ENCODE measurements around the gene OSBPL8. TPM values are rescaled to one million over a fixed set of nuclear protein-coding genes. Genes with fewer than 3 reads are reported as not detected.
"Not testable (repeated sequence)": the region's sequence is repeated elsewhere in the genome, so short reads cannot be mapped to it uniquely, and the experiment has no call there.

OSBPL8 gene
- total RNA-seq, 2 experiments from 2014 or later, result 69.8 to 73.7 TPM

GRCh38 chr12:76486011-76486410 lies 73.6 kb downstream of the OSBPL8 start:
- peaks cover 9% of the 10 kb centered on the region for H3K36me3 Mint-ChIP-seq
- H3K27ac Mint-ChIP-seq, result no peak overlapping the region
- no peaks in the 10 kb centered on the region for H3K9me3 Mint-ChIP-seq
- intact Hi-C loops (cut with micrococcal nuclease), result loop anchor here (5.0 kb wide), 1 partner anchor 36 kb away; no protein-coding TSS in a partner anchor
- no peak for DNase-seq
- ChIA-PET CTCF (no interaction called here), POLR2A (no interaction called here)
- peaks cover 19% of the 10 kb centered on the region for H3K4me1 Mint-ChIP-seq (ENCODE audit: low read depth)
- H3K27me3 Mint-ChIP-seq, result no peaks in the 10 kb centered on the region
- H3K4me3 Mint-ChIP-seq, result no peak overlapping the region

DNA sequence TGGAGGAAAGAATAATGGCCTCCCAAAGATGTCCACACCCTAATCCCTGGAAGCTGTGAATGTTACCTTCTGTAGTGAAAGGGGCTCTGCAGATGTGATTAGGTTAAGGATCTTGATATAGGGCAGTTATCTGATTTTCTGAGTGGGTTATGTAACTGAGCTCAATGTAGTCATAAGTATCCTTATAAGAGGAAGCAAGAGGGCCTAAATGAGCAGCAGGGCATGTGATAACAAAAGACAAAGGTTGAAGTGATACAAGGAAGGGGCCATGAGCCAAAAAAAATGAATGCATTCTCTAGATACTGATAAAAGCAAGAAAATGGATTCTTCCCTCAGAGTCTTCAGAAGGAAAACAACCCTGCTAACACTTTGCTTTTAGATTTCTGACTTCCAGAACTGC lies 78.8 kb downstream of the OSBPL8 start:
- peaks cover 7% of the 10 kb centered on the region for H3K36me3 Mint-ChIP-seq
- peaks cover 2% of the 10 kb centered on the region for H3K4me1 Mint-ChIP-seq (ENCODE audit: low read depth)
- no peak overlapping the region for H3K4me3 Mint-ChIP-seq
- ChIA-PET CTCF (no interaction called here), POLR2A (no interaction called here)
- intact Hi-C loops (cut with micrococcal nuclease), result no loop called here
- no peak for DNase-seq
- H3K27me3 Mint-ChIP-seq, result no peaks in the 10 kb centered on the region
- no peak overlapping the region for H3K27ac Mint-ChIP-seq
- H3K9me3 Mint-ChIP-seq, result no peaks in the 10 kb centered on the region

DNA sequence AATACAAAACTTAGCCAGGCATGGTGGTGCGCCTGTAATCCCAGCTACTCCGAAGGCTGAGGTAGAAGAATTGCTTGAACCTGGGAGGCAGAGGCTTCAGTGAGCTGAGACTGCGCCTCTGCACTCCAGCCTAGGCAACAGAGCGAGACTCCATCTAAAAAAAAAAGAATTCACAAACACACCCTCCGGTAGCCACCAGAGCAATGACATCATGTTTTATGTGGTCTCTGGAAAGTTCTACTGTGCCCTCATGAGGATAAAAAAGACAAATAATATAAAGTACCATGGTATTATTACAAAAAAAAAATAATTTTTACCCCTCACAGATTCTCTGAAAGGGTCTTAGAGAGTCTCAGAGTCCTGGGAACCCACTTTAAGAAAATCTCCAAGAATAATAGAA lies 81.5 kb downstream of the OSBPL8 start:
- intact Hi-C loops (cut with micrococcal nuclease), result no loop called here
- POLR2A ChIA-PET, result no interaction called here
- Mint-ChIP-seq H3K4me1 (ENCODE audit: low read depth) (peaks cover 9% of the 10 kb centered on the region), H3K27ac (no peak overlapping the region), H3K4me3 (no peak overlapping the region), H3K9me3 (no peaks in the 10 kb centered on the region), H3K36me3 (peaks cover 5% of the 10 kb centered on the region), H3K27me3 (no peaks in the 10 kb centered on the region)
- DNase-seq, result no peak
- CTCF ChIA-PET, result no interaction called here

GRCh38 chr12:76472862-76473261 lies 86.7 kb downstream of the OSBPL8 start:
- H3K9me3 Mint-ChIP-seq, H3K36me3 Mint-ChIP-seq, H3K27me3 Mint-ChIP-seq, POLR2A ChIA-PET, H3K27ac Mint-ChIP-seq, DNase-seq, H3K4me3 Mint-ChIP-seq: not testable (repeated sequence)
- intact Hi-C loops (cut with micrococcal nuclease), result loop anchor here (5.0 kb wide), 2 partner anchors 84 to 391 kb away; partner anchors contain the start of genes NAP1L1 and OSBPL8
- H3K4me1 Mint-ChIP-seq (ENCODE audit: low read depth), result peaks cover 10% of the 10 kb centered on the region
- CTCF ChIA-PET, result interaction anchor here (0.9 to 2.1 kb wide), 2 partner anchors 9 to 16 kb away, joined by 3 to 8 read pairs; no protein-coding TSS in a partner anchor

DNA sequence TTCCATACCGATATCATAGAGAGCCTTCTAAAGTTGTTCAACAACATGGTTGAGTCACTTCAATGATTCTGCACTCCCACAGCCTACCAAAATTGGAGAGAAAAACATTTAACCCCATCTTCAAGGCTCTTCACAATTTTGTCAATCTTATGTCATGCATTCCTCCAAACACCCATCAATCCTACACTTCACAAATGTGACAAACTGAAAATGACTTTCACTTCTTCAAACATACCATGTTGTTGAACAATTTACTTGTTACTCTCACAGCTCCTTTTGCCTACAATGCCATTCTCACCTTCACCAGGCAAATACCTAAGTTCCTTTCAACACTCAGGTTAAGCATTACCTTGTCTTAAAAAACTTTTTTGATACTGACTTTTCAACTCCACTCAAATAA lies 88.0 kb downstream of the OSBPL8 start:
- peaks cover 17% of the 10 kb centered on the region for H3K4me1 Mint-ChIP-seq (ENCODE audit: low read depth)
- ChIA-PET POLR2A (no interaction called here), CTCF (interaction anchor here (1.8 kb wide), 1 partner anchor 15 kb away, joined by 7 read pairs; no protein-coding TSS in a partner anchor)
- DNase-seq, result no peak
- no peaks in the 10 kb centered on the region for H3K27me3 Mint-ChIP-seq
- no peaks in the 10 kb centered on the region for H3K36me3 Mint-ChIP-seq
- intact Hi-C loops (cut with micrococcal nuclease), result loop anchor here (5.0 kb wide), 2 partner anchors 86 to 389 kb away; partner anchors contain the start of genes NAP1L1 and OSBPL8
- no peak overlapping the region for H3K27ac Mint-ChIP-seq
- no peak overlapping the region for H3K4me3 Mint-ChIP-seq
- H3K9me3 Mint-ChIP-seq, result no peaks in the 10 kb centered on the region

DNA sequence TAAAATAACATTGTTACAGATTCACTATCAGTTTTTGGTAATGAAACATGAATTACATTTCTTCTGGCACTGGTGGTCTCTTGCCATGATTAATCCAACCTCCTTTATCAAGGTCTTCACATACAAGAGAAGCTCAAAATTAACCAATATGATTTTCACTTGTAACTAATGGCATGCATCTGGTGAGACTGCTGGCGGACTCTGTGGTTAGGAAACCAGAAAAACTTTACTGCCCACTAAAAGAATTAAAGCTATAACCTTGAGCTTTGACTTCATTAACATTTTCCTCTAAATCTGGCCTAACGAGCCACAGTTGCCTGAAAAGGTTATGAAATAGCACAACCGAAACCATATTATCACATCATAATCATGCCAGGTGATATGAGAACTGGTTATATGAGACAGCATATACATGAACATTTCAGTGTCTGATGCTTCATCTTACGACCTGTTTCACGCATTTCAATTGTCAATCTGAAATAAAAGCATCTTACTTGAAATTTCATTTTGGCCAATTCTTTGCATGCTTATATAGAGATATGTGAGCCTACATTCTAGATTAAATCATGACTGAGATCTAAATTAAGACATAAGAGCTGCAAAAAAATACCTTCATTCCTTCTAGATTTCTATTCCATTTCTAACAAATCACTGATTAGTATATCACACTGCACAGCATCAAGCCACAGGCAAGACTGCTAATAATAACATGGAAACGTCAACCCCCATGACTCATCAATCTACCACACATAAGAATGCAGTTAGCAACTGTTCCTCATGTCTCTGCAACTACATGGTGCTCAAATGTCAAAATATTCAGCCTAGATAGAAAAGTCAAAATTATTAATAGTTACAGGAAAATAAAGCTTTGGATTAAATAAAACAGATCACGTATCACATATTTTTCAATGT lies 89.3 kb downstream of the OSBPL8 start:
- intact Hi-C loops (cut with micrococcal nuclease), result loop anchor here (5.0 kb wide), 2 partner anchors 87 to 388 kb away; partner anchors contain the start of genes NAP1L1 and OSBPL8
- no peak for DNase-seq
- Mint-ChIP-seq H3K36me3 (no peaks in the 10 kb centered on the region), H3K9me3 (no peaks in the 10 kb centered on the region), H3K4me3 (no peak overlapping the region), H3K27me3 (no peaks in the 10 kb centered on the region), H3K27ac (no peak overlapping the region), H3K4me1 (ENCODE audit: low read depth) (peaks cover 13% of the 10 kb centered on the region)
- POLR2A ChIA-PET, result interaction anchor here (1.2 kb wide), 1 partner anchor 89 kb away, joined by 3 read pairs; the partner anchor contains the start of gene OSBPL8
- CTCF ChIA-PET, result interaction anchor here (1.0 to 1.8 kb wide), 4 partner anchors 14 to 1079 kb away, joined by 3 to 7 read pairs (median 5); partner anchors contain the start of gene BBS10

GRCh38 chr12:76464631-76465166 lies 94.9 kb downstream of the OSBPL8 start:
- no peak overlapping the region for H3K4me3 Mint-ChIP-seq
- intact Hi-C loops (cut with micrococcal nuclease), result no loop called here
- peaks cover 36% of the 10 kb centered on the region for H3K4me1 Mint-ChIP-seq (ENCODE audit: low read depth)
- DNase-seq, result no peak
- CTCF ChIA-PET, result no interaction called here
- no peaks in the 10 kb centered on the region for H3K36me3 Mint-ChIP-seq
- H3K27me3 Mint-ChIP-seq, result no peaks in the 10 kb centered on the region
- H3K27ac Mint-ChIP-seq, result no peak overlapping the region
- no peaks in the 10 kb centered on the region for H3K9me3 Mint-ChIP-seq
- POLR2A ChIA-PET, result no interaction called here

- Mint-ChIP-seq H3K9me3 (no peaks in the 10 kb centered on the region), H3K27me3 (no peaks in the 10 kb centered on the region), H3K27ac (no peak overlapping the region), H3K36me3 (no peaks in the 10 kb centered on the region), H3K4me3 (no peak overlapping the region), H3K4me1 (ENCODE audit: low read depth) (peaks cover 38% of the 10 kb centered on the region)
- intact Hi-C loops (cut with micrococcal nuclease), result loop anchor here (2.0 kb wide), 1 partner anchor 18 kb away; no protein-coding TSS in a partner anchor
- POLR2A ChIA-PET, result no interaction called here
- CTCF ChIA-PET, result interaction anchor here (0.6 kb wide), 1 partner anchor 417 kb away, joined by 3 read pairs; no protein-coding TSS in a partner anchor
- DNase-seq, result no peak
These were observed 96.8 kb downstream of the OSBPL8 start for GRCh38 chr12:76462668-76463224.

DNA sequence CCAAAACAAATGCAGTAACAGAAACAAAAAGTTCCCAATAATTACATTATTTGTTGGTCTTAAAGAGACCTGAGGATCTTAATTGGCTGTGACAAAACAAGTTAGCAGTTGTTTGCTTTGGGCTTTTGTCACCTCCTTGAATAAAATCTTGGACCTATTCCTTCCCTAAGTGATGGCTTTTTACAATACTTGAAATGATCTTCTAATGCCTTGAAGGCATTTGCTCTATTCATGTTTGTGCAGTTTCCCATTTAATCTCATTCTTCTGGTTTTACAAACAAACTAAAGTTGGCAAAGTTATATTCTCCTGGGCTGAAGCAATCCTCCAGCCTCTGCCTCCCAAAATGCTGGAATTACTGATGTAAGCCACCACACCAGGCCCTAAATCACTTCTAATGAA lies 98.8 kb downstream of the OSBPL8 start:
- Mint-ChIP-seq H3K4me3 (no peak overlapping the region), H3K9me3 (no peaks in the 10 kb centered on the region), H3K27me3 (no peaks in the 10 kb centered on the region), H3K27ac (no peak overlapping the region), H3K4me1 (ENCODE audit: low read depth) (peaks cover 39% of the 10 kb centered on the region), H3K36me3 (no peaks in the 10 kb centered on the region)
- POLR2A ChIA-PET, result no interaction called here
- intact Hi-C loops (cut with micrococcal nuclease), result no loop called here
- CTCF ChIA-PET, result no interaction called here
- DNase-seq, result no peak

DNA sequence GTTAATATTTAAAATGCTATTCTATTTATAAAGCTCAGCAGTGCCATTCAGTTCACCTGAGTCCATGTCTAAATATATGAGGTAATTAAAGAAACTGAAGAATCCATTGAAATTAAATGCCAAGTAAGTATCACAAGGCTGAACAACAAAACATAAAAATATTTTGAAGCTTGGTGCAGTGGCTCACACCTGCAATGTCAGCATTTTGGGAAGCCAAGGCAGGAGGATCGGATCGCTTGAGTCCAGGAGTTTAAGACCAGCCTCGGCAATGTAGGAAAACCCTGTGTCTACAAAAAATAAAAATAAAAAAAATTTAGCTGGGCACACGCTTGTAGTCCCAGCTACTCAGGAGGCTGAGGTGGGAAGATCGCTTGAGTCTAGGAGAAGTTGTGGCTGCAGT lies 101.8 kb downstream of the OSBPL8 start:
- CTCF ChIA-PET, result interaction anchor here (2.2 kb wide), 1 partner anchor 13 kb away, joined by 7 read pairs; no protein-coding TSS in a partner anchor
- DNase-seq, result no peak
- Mint-ChIP-seq H3K27ac (no peak overlapping the region), H3K4me3 (no peak overlapping the region), H3K4me1 (ENCODE audit: low read depth) (peaks cover 35% of the 10 kb centered on the region), H3K9me3 (no peaks in the 10 kb centered on the region), H3K36me3 (no peaks in the 10 kb centered on the region), H3K27me3 (no peaks in the 10 kb centered on the region)
- POLR2A ChIA-PET, result interaction anchor here (0.6 kb wide), 1 partner anchor 426 kb away, joined by 3 read pairs; the partner anchor contains the start of gene PHLDA1
- intact Hi-C loops (cut with micrococcal nuclease), result loop anchor here (5.0 to 10.0 kb wide), 7 partner anchors 91 to 971 kb away; partner anchors contain the start of gene OSBPL8

DNA sequence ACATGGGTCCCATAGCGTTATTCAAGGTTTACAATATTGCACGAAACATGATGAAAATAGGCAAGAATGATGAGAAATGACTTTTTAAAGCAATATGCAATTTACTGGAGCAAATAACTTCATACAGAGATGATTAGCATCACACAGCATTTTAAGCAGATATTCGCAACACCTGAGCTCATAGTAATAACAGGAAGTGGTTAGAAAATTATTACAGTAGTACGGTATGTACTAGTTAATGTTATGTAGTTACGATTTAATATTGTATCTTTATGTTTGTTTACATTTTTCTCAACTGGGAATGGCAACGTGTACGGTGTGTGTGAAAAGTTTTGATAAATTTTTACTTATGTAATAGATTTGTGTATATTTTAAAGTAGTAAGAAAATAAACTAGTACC lies 102.6 kb downstream of the OSBPL8 start:
- Mint-ChIP-seq H3K27ac (no peak overlapping the region), H3K4me3 (no peak overlapping the region), H3K27me3 (no peaks in the 10 kb centered on the region), H3K9me3 (no peaks in the 10 kb centered on the region), H3K36me3 (no peaks in the 10 kb centered on the region), H3K4me1 (ENCODE audit: low read depth) (peaks cover 27% of the 10 kb centered on the region)
- intact Hi-C loops (cut with micrococcal nuclease), result loop anchor here (5.0 to 10.0 kb wide), 7 partner anchors 90 to 970 kb away; partner anchors contain the start of gene OSBPL8
- no peak for DNase-seq
- CTCF ChIA-PET, result interaction anchor here (1.3 to 2.2 kb wide), 6 partner anchors 13 to 393 kb away, joined by 4 to 10 read pairs (median 6); partner anchors contain the start of gene BBS10
- POLR2A ChIA-PET, result interaction anchor here (2.0 kb wide), 1 partner anchor 102 kb away, joined by 6 read pairs; no protein-coding TSS in a partner anchor

All from activated CD4-positive, alpha-beta memory T cell treated with anti-CD3 and anti-CD28 coated beads for 36 hours (primary cell).